ENCODE data around the gene CGA. TPM values are rescaled to one million over a fixed set of nuclear protein-coding genes. Genes with fewer than 3 reads are reported as not detected.
"Not testable (repeated sequence)": the region's sequence is repeated elsewhere in the genome, so short reads cannot be mapped to it uniquely, and the experiment has no call there.

The CGA gene
- total RNA-seq (not detected), polyA plus RNA-seq (not detected)
- long read RNA-seq, donor 1, transcript CGA-204 (4 exons, 1,010 nt) = major isoform, 25 of 27 reads
- long read RNA-seq, donor 1, partial matches to known transcripts = 0 of 27 reads
- long read RNA-seq, donor 1, other reads (novel, unspliced or antisense) = 0 of 27 reads
- long read RNA-seq, donor 2 = 0 reads
- long read RNA-seq, donor 3 = 0 reads
- long read RNA-seq, donor 4 = 0 reads
- long read RNA-seq, donor 5 = 0 reads
- long read RNA-seq, donor 6 = 0 reads
- long read RNA-seq, donor 7 = 0 reads
- long read RNA-seq, donor 8, partial matches to known transcripts = 0 of 1 reads
- long read RNA-seq, donor 8, other reads (novel, unspliced or antisense) = 0 of 1 reads
- long read RNA-seq, donor 9, partial matches to known transcripts = 0 of 10 reads
- long read RNA-seq, donor 9, other reads (novel, unspliced or antisense) = 8 of 10 reads
- long read RNA-seq, donor 10 = 0 reads

- DNase-seq = no peak
- peaks cover 0 to 7% (median 0%) of the 10 kb centered on the region in 3 donors for H3K27me3 ChIP-seq
- no peak for TF ChIP-seq POLR2AphosphoS5 (IDR thresholded peaks at IDR 0.05)
- TF ChIP-seq EP300 (IDR thresholded peaks at IDR 0.05) = no peak
- no peak for TF ChIP-seq POLR2A (IDR thresholded peaks at IDR 0.05)
- TF ChIP-seq CTCF (IDR thresholded peaks at IDR 0.05) = no peak
- no peak within 1 kb of the TSS for H3K4me3 ChIP-seq
- H3K9me3 ChIP-seq = no peaks in the 10 kb centered on the region
- WGBS, 5 donors = 50 to 62% (median 58%) methylated on average over 6 of the region's 6 CpGs
- no peak within 1 kb of the TSS for H3K27ac ChIP-seq
- no peaks in the 10 kb centered on the region for H3K36me3 ChIP-seq
- intact Hi-C loops (cut with DNase I; ENCODE audit: low total_unique reads) = no loop called here
- H3K4me1 ChIP-seq = peaks cover 0 to 5% (median 0%) of the 10 kb centered on the region in 4 donors
Measured at GRCh38 chr6:87095087-87095509, at the start of gene CGA. Gene CGA, minus strand, starts transcription at chr6:87095106. Its CDS starts 6,906 bp downstream, at chr6:87088200.

DNA sequence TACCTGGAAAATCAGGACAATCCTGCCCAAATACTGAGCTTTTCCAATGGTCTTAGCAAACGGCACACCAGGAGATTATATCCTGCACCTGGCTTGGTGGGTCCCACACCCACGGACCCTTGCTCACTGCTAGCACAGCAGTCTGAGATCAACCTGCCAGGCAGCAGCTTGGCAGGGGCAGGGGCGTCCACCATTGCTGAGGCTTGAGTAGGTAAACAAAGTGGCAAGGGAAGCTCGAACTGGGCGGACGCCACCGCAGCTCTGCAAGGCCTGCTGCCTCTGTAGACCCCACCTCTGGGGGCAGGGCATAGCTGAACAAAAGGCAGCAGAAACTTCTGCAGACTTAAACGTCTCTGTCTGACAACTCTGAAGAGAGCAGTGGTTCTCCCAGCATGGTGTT is 45.0 kb upstream of the CGA start:
- intact Hi-C loops (cut with DNase I; ENCODE audit: low total_unique reads) = loop anchor here (10.0 kb wide), 1 partner anchor 105 kb away; no protein-coding TSS in a partner anchor

DNA sequence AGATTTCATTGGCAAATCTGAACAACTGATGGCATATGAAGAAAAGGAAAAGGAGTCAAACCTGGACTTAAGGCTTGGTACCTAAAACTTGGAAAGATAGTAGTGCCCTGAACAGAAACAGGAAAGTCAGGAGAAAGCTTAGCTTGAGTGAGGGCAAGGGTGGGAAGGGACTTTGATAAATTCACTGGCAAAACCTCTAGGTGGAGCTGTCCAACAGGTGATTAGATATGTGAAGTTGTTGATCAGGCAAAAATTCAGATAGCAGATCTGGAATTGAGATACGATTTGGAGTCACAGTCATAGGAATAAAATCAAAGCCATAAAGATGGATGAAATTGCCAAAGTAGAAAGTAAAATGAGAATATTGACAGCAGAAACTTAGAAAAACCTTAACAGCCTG is 44.3 kb upstream of the CGA start:
- H3K9me3 ChIP-seq = no peaks in the 10 kb centered on the region
- no peak overlapping the region for H3K4me3 ChIP-seq
- no peak for TF ChIP-seq POLR2A (IDR thresholded peaks at IDR 0.05)
- TF ChIP-seq POLR2AphosphoS5 (IDR thresholded peaks at IDR 0.05) = peak in 1 of 3 donors; percentile 15
- no peak for TF ChIP-seq EP300 (IDR thresholded peaks at IDR 0.05)
- peak in 5 of 7 experiments; percentile 43 to 84 (median 73) for TF ChIP-seq CTCF (IDR thresholded peaks at IDR 0.05)
- H3K27ac ChIP-seq = no peak overlapping the region
- peak in 1 of 2 donors; percentile 52 for DNase-seq
- H3K36me3 ChIP-seq = no peaks in the 10 kb centered on the region
- intact Hi-C loops (cut with DNase I; ENCODE audit: low total_unique reads) = loop anchor here (10.0 kb wide), 1 partner anchor 106 kb away; no protein-coding TSS in a partner anchor
- peaks cover 0 to 7% (median 0%) of the 10 kb centered on the region in 3 donors for H3K27me3 ChIP-seq
- WGBS, 5 donors = 3 to 14% (median 8%) methylated on average over 1 of the region's 1 CpG
- no peaks in the 10 kb centered on the region for H3K4me1 ChIP-seq

More for the DNA sequence above, 45.0 kb upstream of the CGA start:
- H3K36me3 ChIP-seq, H3K27me3 ChIP-seq, H3K9me3 ChIP-seq, DNase-seq, H3K4me3 ChIP-seq, H3K4me1 ChIP-seq, H3K27ac ChIP-seq: not testable (repeated sequence)
- WGBS, 5 donors = 80 to 95% (median 92%) methylated on average over 7 to 8 of the region's 8 CpGs

DNA sequence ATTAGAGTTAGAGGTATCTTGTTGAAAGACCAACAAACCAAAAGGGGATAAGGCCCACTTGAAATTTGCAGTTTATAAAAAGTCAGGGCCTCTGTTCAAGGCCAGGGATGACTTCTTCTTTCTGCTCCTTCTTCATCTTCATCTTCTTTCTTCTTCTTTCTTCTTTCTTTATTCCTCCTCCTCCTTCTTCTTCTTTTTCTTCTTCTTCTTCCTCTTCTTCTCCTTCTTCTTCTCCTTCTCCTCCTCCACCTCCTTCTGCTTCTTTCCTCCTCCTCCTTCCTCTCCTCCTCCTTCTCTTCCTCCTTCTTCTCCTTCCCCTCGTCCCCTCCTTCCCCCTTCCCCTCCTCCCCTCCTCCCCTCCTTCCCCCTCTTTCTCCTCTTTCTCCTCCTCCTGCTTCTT is 42.1 kb upstream of the CGA start:
- Histone ChIP-seq H3K4me1 (no peaks in the 10 kb centered on the region), H3K27me3 (peaks cover 0 to 7% (median 0%) of the 10 kb centered on the region in 3 donors), H3K9me3 (no peaks in the 10 kb centered on the region), H3K36me3 (no peaks in the 10 kb centered on the region), H3K4me3 (no peak overlapping the region), H3K27ac (no peak overlapping the region)
- TF ChIP-seq POLR2AphosphoS5 (IDR thresholded peaks at IDR 0.05) (no peak), CTCF (IDR thresholded peaks at IDR 0.05) (no peak), EP300 (IDR thresholded peaks at IDR 0.05) (no peak), POLR2A (IDR thresholded peaks at IDR 0.05) (no peak)
- WGBS, 5 donors = 32 to 53% (median 36%) methylated on average over 1 of the region's 1 CpG
- intact Hi-C loops (cut with DNase I; ENCODE audit: low total_unique reads) = loop anchor here (10.0 kb wide), 1 partner anchor 108 kb away; no protein-coding TSS in a partner anchor
- no peak for DNase-seq
